IMR-90 (cell line): Measurements from ENCODE around the gene ALPK3.

Source experiments
- CTCF ChIP-seq: conservative IDR thresholded peaks from 2 replicates; pipeline ENCODE4 v1.5.1; 2012; ENCODE audit warnings: mild to moderate bottlenecking, low read depth, low read length, improper control_type of control experiment
- MXI1 ChIP-seq: IDR thresholded peaks from 2 replicates; pipeline ENCODE4 v1.6.1; 2012; ENCODE audit warnings: low read depth, mild to moderate bottlenecking, low read length, moderate library complexity, borderline replicate concordance
- NFE2L2 ChIP-seq: fragments of 150-350 bp; IDR thresholded peaks from 2 replicates; pipeline ENCODE4 v1.6.1; 2016; ENCODE audit warnings: low read depth, mild to moderate bottlenecking, low read length
- POLR2A ChIP-seq: IDR thresholded peaks from 2 replicates; pipeline ENCODE4 v1.6.1; 2012; ENCODE audit warnings: mild to moderate bottlenecking, low read depth, low read length
- RCOR1 ChIP-seq: IDR thresholded peaks from 2 replicates; pipeline ENCODE4 v1.6.1; 2012; ENCODE audit warnings: mild to moderate bottlenecking, low read length, improper control_type of control experiment; ENCODE audit not compliant: insufficient replicate concordance
- RFX5 ChIP-seq: IDR thresholded peaks from 2 replicates; pipeline ENCODE4 v1.8.0; 2012; ENCODE audit warnings: low read depth, mild to moderate bottlenecking, low read length, moderate library complexity
- SMC3 ChIP-seq: fragments of 150-350 bp; IDR thresholded peaks from 2 replicates; pipeline ENCODE4 v1.6.1; 2016; ENCODE audit warnings: low read depth, mild to moderate bottlenecking, antibody characterized with exemption, low read length, moderate library complexity

DNA sequence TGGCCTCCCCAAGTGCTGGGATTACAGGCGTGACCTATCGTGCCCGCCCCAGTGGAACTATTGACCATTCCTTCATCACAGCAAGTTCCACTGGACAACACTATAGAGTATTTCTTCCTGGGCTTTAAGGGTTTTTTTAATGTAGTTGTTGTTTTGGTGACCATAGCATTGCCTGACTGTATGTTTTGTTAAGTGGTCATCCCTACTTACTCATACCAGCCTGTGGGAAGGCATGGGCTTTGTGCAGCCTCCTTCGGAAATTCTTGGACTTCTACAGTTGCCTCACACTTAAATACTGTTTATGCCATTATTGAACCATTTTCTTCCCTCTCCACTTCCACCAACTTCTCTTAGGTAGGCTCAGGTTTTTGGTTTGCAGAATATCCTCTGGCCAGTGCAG, 19.9 kb upstream of the ALPK3 start:
- TF ChIP-seq MXI1: no peak
- no peak for TF ChIP-seq POLR2A
- no peak for TF ChIP-seq RCOR1
- TF ChIP-seq CTCF: no peak
- TF ChIP-seq SMC3: no peak
- TF ChIP-seq RFX5: no peak
- TF ChIP-seq NFE2L2: no peak
